NCI-H1105 treated with DMSO at 0.1 percent for 48 hours (cell line): ENCODE measurements around the gene OR11H6.
"Not testable (repeated sequence)": the region's sequence is repeated elsewhere in the genome, so short reads cannot be mapped to it uniquely, and the experiment has no call there.

ENCODE experiments used
- DNase-seq: peaks from one replicate; lab custom pipeline; 2025; lab: John Stamatoyannopoulos, UW

The OR11H6 gene

GRCh38 chr14:20223410-20223809 is at the start of gene OR11H6:
Gene OR11H6 (plus strand): TSS chr14:20223710. CDS start chr14:20223710, 0 bp downstream.
- DNase-seq: no peak

GRCh38 chr14:20174205-20174604 is 49.3 kb upstream of the OR11H6 start:
- not testable (repeated sequence) for DNase-seq

GRCh38 chr14:20176330-20176729 is 47.2 kb upstream of the OR11H6 start:
- no peak for DNase-seq

- no peak for DNase-seq
Observed at GRCh38 chr14:20177433-20177974, 46.0 kb upstream of the OR11H6 start.

- no peak for DNase-seq
Observed at GRCh38 chr14:20179218-20179617, 44.3 kb upstream of the OR11H6 start.

GRCh38 chr14:20179880-20180279 is 43.6 kb upstream of the OR11H6 start:
- no peak for DNase-seq

- no peak for DNase-seq
Observed at GRCh38 chr14:20180486-20180885, 43.0 kb upstream of the OR11H6 start.

GRCh38 chr14:20184181-20184580 is 39.3 kb upstream of the OR11H6 start:
- no peak for DNase-seq

- no peak for DNase-seq
Observed at GRCh38 chr14:20190596-20190995, 32.9 kb upstream of the OR11H6 start, which contains the start of gene OR11G2. Gene OR11G2 (plus strand): TSS chr14:20190896. CDS start chr14:20197438, 6,542 bp downstream.

GRCh38 chr14:20191396-20191795 is 32.1 kb upstream of the OR11H6 start:
- DNase-seq: no peak

- DNase-seq: no peak
Observed at GRCh38 chr14:20194101-20194500, 29.4 kb upstream of the OR11H6 start.

GRCh38 chr14:20195170-20195569 is 28.3 kb upstream of the OR11H6 start:
- not testable (repeated sequence) for DNase-seq

- DNase-seq: peak; percentile 23
Observed at GRCh38 chr14:20195911-20196310, 27.6 kb upstream of the OR11H6 start.

- no peak for DNase-seq
Observed at GRCh38 chr14:20197459-20197858, 26.1 kb upstream of the OR11H6 start.

GRCh38 chr14:20198991-20199390 is 24.5 kb upstream of the OR11H6 start:
- DNase-seq: no peak

- no peak for DNase-seq
Observed at GRCh38 chr14:20204721-20205120, 18.8 kb upstream of the OR11H6 start.

- DNase-seq: no peak
Observed at GRCh38 chr14:20209595-20209994, 13.9 kb upstream of the OR11H6 start.

- DNase-seq: not testable (repeated sequence)
Observed at GRCh38 chr14:20212406-20212805, 11.1 kb upstream of the OR11H6 start.

- no peak for DNase-seq
Observed at GRCh38 chr14:20215196-20215595, 8.3 kb upstream of the OR11H6 start.

GRCh38 chr14:20219033-20219432 is 4.5 kb upstream of the OR11H6 start:
- DNase-seq: no peak

GRCh38 chr14:20228681-20229080 is 5.2 kb downstream of the OR11H6 start, which contains the start of gene OR11H7:
Gene OR11H7 (plus strand): TSS chr14:20228981.
- DNase-seq: no peak

GRCh38 chr14:20235415-20235814 is 11.9 kb downstream of the OR11H6 start:
- not testable (repeated sequence) for DNase-seq

- DNase-seq: peak; percentile 34
Observed at GRCh38 chr14:20247646-20248246, 24.2 kb downstream of the OR11H6 start.

GRCh38 chr14:20262642-20263128 is 39.2 kb downstream of the OR11H6 start:
- no peak for DNase-seq
